Upper lobe of left lung (tissue), 6 donors: Measurements from ENCODE around the gene CAPN2. TPM values are rescaled to one million over a fixed set of nuclear protein-coding genes. Genes with fewer than 3 reads are reported as not detected.
A peak's percentile ranks its signal among the peaks of the same experiment; 100 is the strongest.

Experiments used
- ATAC-seq, 2 donors: fragments of 200-7000 bp; cut with Tn5 transposase; one replicate each; pipeline ENCODE4 v1.9.1; 2022; ENCODE audit warnings: mild to moderate bottlenecking in 2 of 2, moderate library complexity in 2 of 2; ENCODE audit not compliant: low FRiP score in 2 of 2
- DNase-seq, 2 donors: peaks; one replicate each; pipeline ENCODE4 v3.0.0-alpha.2; 2019 to 2020
- H3K27ac ChIP-seq, 4 donors: fragments of 200-600 bp; sonication (generic); one replicate each; pipeline ENCODE4 v1.5.1; 2016 to 2019
- H3K27me3 ChIP-seq, 4 donors: fragments of 200-600 bp; sonication (generic); one replicate each; pipeline ENCODE4 v1.5.1; 2017 to 2019
- H3K36me3 ChIP-seq, 4 donors: fragments of 200-600 bp; sonication (generic); one replicate each; pipeline ENCODE4 v1.5.1; 2016 to 2019
- H3K4me1 ChIP-seq, 4 donors: fragments of 200-600 bp; sonication (generic); one replicate each; pipeline ENCODE4 v1.5.1; 2018 to 2019
- H3K4me3 ChIP-seq, 4 donors: fragments of 200-600 bp; sonication (generic); one replicate each; pipeline ENCODE4 v1.5.1; 2017 to 2019; ENCODE audit warnings: mild to moderate bottlenecking in 2 of 4, moderate library complexity in 1 of 4
- H3K9me3 ChIP-seq, 4 donors: fragments of 200-600 bp; sonication (generic); one replicate each; pipeline ENCODE4 v1.5.1; 2018 to 2019
- CTCF ChIP-seq, 6 experiments: fragments of 450-650 bp in 4 of 6; fragments of 200-600 bp in 2 of 6; sonication (generic) in 2 of 6; IDR thresholded peaks; one replicate each; pipeline ENCODE4 v1.5.1; 2016 to 2019; ENCODE audit warnings: antibody characterized with exemption in 6 of 6
- EP300 ChIP-seq, 4 donors: sonication (generic); formaldehyde crosslinking; IDR thresholded peaks; one replicate each; pipeline ENCODE4 v1.5.1; 2017; ENCODE audit warnings: antibody characterized with exemption in 4 of 4, control low read depth in 2 of 4
- POLR2A ChIP-seq, 4 donors: fragments of 450-650 bp; IDR thresholded peaks; one replicate each; pipeline ENCODE4 v1.5.1; 2016 to 2017; ENCODE audit warnings: antibody characterized with exemption in 4 of 4, mild to moderate bottlenecking in 2 of 4
- POLR2AphosphoS5 ChIP-seq, 2 donors: sonication (generic); formaldehyde crosslinking; IDR thresholded peaks; one replicate each; pipeline ENCODE4 v1.5.1; 2017; ENCODE audit warnings: antibody characterized with exemption in 2 of 2
- WGBS, 2 donors: methylation state at CpG; one replicate each; pipeline ENCODE4 v1.1.5; 2017 to 2018; 5-methylcytosine and 5-hydroxymethylcytosine counted together
- total RNA-seq, 6 donors: library from RNA; depleted of rRNA in 4 of 6; stranded (reverse); fragments of >200 nt in 4 of 6; gene quantifications; one replicate each; pipeline versions ENCODE4 v1.1.0 to v1.2.1, GENCODE V29; 2016 to 2021
- donor health status: DM: no; HTN: no; CAD: no; lungs with moderate emphysema.
- donor health status: DM: no; HTN: yes; CAD: no; lungs with severe emphysema.

The CAPN2 gene
- total RNA-seq, 6 donors from 2014 or later, result 271 to 1,436 (median 427) TPM

GRCh38 chr1:223724376-223724775 is 12.0 kb downstream of the CAPN2 start:
- H3K36me3 ChIP-seq, result peaks cover 2 to 48% (median 26%) of the 10 kb centered on the region in 4 donors
- no peaks in the 10 kb centered on the region for H3K9me3 ChIP-seq
- 85 to 92% methylated on average over 4 of the region's 4 CpGs for WGBS, 2 donors
- no peak for DNase-seq
- H3K4me3 ChIP-seq, result no peak overlapping the region
- no peaks in the 10 kb centered on the region for H3K27me3 ChIP-seq
- no peak for ATAC-seq
- TF ChIP-seq POLR2A (IDR thresholded peaks at IDR 0.05), result no peak
- TF ChIP-seq EP300 (IDR thresholded peaks at IDR 0.05), result no peak
- TF ChIP-seq POLR2AphosphoS5 (IDR thresholded peaks at IDR 0.05), result no peak
- TF ChIP-seq CTCF (IDR thresholded peaks at IDR 0.05), result no peak
- H3K27ac ChIP-seq, result peak overlapping the region; percentile 0 to 62 (median 22)
- H3K4me1 ChIP-seq, result peaks cover 56 to 76% (median 67%) of the 10 kb centered on the region in 4 donors

- ATAC-seq (no peak), DNase-seq (no peak)
- WGBS, 2 donors, result 71 to 81% methylated on average over 6 to 8 of the region's 8 CpGs
- TF ChIP-seq POLR2AphosphoS5 (IDR thresholded peaks at IDR 0.05), result no peak
- TF ChIP-seq EP300 (IDR thresholded peaks at IDR 0.05), result no peak
- no peak for TF ChIP-seq CTCF (IDR thresholded peaks at IDR 0.05)
- no peak for TF ChIP-seq POLR2A (IDR thresholded peaks at IDR 0.05)
- H3K4me1 ChIP-seq, result peaks cover 52 to 72% (median 61%) of the 10 kb centered on the region in 4 donors
- no peak overlapping the region for H3K4me3 ChIP-seq
- no peaks in the 10 kb centered on the region for H3K9me3 ChIP-seq
- H3K27ac ChIP-seq, result peak overlapping the region; percentile 78 to 86 (median 82)
- no peaks in the 10 kb centered on the region for H3K27me3 ChIP-seq
- H3K36me3 ChIP-seq, result peaks cover 0 to 36% (median 18%) of the 10 kb centered on the region in 4 donors
Observed at GRCh38 chr1:223725578-223725977, 13.2 kb downstream of the CAPN2 start.

GRCh38 chr1:223726380-223727001 is 14.2 kb downstream of the CAPN2 start:
- Histone ChIP-seq H3K27me3 (no peaks in the 10 kb centered on the region), H3K9me3 (no peaks in the 10 kb centered on the region), H3K36me3 (peaks cover 0 to 29% (median 13%) of the 10 kb centered on the region in 4 donors), H3K4me3 (peak overlapping the region in 1 of 4 donors; percentile 4), H3K27ac (peak overlapping the region; percentile 78 to 86 (median 82)), H3K4me1 (peaks cover 55 to 72% (median 62%) of the 10 kb centered on the region in 4 donors)
- 24 to 27% methylated on average over 9 of the region's 9 CpGs for WGBS, 2 donors
- ATAC-seq (peak; percentile 79 to 93), DNase-seq (peak in 1 of 2 donors; percentile 87)
- TF ChIP-seq EP300 (IDR thresholded peaks at IDR 0.05), result no peak
- TF ChIP-seq POLR2A (IDR thresholded peaks at IDR 0.05), result peak in 1 of 4 donors; percentile 8
- TF ChIP-seq POLR2AphosphoS5 (IDR thresholded peaks at IDR 0.05), result peak; percentile 27 to 30
- TF ChIP-seq CTCF (IDR thresholded peaks at IDR 0.05), result no peak

GRCh38 chr1:223727541-223727940 is 15.2 kb downstream of the CAPN2 start:
- Histone ChIP-seq H3K4me3 (no peak overlapping the region), H3K4me1 (peaks cover 56 to 74% (median 64%) of the 10 kb centered on the region in 4 donors), H3K27ac (peak overlapping the region; percentile 78 to 86 (median 82)), H3K9me3 (no peaks in the 10 kb centered on the region), H3K36me3 (peaks cover 0 to 26% (median 12%) of the 10 kb centered on the region in 4 donors), H3K27me3 (no peaks in the 10 kb centered on the region)
- DNase-seq, result no peak
- no peak for TF ChIP-seq POLR2A (IDR thresholded peaks at IDR 0.05)
- TF ChIP-seq CTCF (IDR thresholded peaks at IDR 0.05), result no peak
- no peak for TF ChIP-seq EP300 (IDR thresholded peaks at IDR 0.05)
- TF ChIP-seq POLR2AphosphoS5 (IDR thresholded peaks at IDR 0.05), result no peak
- no peak for ATAC-seq
- 79 to 82% methylated on average over 4 of the region's 4 CpGs for WGBS, 2 donors
